ENCODE measurements around the gene ZDHHC8.

DNA sequence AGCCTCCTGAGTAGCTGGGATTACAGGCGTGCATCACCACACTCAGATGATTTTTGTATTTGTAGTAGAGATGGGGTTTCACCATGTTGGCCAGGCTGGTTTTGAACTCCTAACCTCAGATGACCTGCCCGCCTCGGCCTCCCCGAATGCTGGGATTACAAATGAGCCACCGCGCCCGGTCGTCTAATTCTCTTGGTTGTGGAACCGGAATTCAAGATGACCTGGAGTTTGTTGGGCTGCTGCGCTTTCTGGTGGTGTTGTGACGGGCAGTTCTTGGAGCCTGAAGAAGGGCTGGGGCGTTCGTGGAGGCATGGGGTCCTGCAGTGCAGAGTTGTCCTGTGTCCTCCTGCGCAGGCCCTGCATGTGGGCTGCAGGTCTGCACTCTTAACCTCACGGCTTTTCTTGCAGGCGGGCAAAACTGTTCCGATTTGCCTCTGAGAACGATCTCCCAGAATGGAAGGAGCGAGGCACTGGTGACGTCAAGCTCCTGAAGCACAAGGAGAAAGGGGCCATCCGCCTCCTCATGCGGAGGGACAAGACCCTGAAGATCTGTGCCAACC, 9.7 kb upstream of the ZDHHC8 start:
- no peak for TF ChIP-seq SIN3A (IDR thresholded peaks at IDR 0.05; ENCODE audit: low read depth)
- TF ChIP-seq, protein P1, sequence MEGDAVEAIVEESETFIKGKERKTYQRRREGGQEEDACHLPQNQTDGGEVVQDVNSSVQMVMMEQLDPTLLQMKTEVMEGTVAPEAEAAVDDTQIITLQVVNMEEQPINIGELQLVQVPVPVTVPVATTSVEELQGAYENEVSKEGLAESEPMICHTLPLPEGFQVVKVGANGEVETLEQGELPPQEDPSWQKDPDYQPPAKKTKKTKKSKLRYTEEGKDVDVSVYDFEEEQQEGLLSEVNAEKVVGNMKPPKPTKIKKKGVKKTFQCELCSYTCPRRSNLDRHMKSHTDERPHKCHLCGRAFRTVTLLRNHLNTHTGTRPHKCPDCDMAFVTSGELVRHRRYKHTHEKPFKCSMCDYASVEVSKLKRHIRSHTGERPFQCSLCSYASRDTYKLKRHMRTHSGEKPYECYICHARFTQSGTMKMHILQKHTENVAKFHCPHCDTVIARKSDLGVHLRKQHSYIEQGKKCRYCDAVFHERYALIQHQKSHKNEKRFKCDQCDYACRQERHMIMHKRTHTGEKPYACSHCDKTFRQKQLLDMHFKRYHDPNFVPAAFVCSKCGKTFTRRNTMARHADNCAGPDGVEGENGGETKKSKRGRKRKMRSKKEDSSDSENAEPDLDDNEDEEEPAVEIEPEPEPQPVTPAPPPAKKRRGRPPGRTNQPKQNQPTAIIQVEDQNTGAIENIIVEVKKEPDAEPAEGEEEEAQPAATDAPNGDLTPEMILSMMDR (IDR thresholded peaks at IDR 0.05 in 2 of 3, conservative IDR thresholded peaks at IDR 0.05 in 1 of 3; ENCODE audit: borderline replicate concordance in 1 of 3, insufficient read depth in 1 of 3, low read depth in 2 of 3, low read length in 2 of 3): no peak
- TF ChIP-seq JUND (IDR thresholded peaks at IDR 0.05): no peak
- TF ChIP-seq ELF1 (IDR thresholded peaks at IDR 0.05; ENCODE audit: borderline replicate concordance, low read depth): no peak

Data from HCT116 (cell line).